HG03571 (cell line): ENCODE data around the gene SAP30.

Experiments used
- ATAC-seq: cut with Tn5 transposase; IDR thresholded peaks from one replicate; pipeline ENCODE4 v1.9.1; 2021; ENCODE audit not compliant: unreplicated experiment

Gene SAP30

GRCh38 chr4:173411106-173411693 lies 40.4 kb downstream of the SAP30 start:
- ATAC-seq: no peak

DNA sequence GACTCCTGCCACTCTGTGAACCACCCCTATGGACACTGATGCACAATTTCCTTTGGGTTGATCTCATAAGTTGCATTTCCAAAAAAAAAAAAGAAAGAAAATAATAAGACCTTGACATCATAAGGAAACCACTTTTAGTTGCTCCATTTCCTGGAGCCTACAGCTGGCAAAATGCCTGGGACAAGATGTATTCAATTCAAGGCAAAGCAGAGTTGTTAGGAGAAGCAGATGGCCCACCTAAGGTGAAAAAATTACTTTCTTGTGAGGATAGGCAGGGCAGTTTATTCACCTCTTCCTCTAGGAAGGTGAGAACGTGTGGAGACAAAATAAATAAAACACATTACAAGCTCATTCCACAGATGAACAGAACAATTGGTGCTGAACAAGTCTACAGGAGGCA lies 42.3 kb downstream of the SAP30 start:
- no peak for ATAC-seq

GRCh38 chr4:173414456-173414855 lies 43.7 kb downstream of the SAP30 start:
- ATAC-seq: no peak

- no peak for ATAC-seq
These were observed 44.3 kb downstream of the SAP30 start for GRCh38 chr4:173415092-173415491.

DNA sequence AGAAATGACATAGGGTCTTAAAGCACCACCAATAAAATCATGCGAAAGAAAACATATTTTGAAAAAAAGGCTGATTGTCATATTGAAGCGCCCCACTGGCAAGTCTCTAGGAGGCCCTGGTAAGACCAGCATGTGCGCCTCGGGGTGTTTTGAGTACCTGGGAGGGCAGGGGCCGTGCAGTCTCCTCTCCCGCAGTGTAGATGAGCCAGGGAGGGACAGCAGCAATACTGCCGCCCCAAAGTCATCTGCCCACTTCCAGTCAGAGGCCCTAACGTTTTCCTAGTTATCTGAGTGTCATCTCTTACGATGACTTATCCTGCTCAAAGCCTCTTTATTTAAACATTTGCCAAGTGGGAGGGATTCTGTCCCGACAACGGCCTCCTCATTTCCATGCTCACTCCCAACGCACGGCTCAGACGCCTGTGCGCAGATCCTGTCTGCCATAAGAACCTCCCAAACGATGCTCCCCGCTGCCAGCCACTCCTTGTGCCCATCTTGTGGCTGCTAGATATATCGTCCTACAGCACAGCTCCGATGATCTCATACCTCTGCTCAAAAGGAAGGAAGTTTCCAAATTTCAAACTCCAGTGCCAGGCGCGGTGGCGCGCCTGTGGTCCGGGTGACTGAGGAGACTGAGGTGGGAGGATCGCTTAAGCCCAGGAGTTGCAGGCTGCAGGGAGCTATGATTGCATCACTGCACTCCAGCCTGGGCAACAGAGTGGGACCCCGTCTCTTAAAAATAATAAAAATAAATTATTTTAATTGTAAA lies 45.3 kb downstream of the SAP30 start:
- ATAC-seq: no peak

DNA sequence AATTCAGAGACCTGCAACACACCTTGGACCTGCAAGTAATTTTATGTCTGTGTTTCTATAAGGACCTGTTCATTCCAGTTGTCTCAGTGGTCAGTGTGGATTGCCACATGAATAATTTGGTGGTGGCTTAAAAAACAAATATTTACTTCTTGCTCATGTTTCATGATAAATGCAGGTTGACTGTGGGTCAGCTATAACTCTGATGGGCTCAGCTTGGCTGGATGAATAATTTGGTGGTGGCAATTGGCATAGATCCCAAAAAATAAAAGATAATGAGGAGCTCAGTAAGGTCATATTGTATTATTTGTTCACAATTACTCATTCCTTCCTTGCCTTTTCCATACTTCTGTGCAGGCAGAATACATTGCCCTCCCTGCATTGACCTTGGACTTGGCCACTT lies 47.1 kb downstream of the SAP30 start:
- no peak for ATAC-seq

DNA sequence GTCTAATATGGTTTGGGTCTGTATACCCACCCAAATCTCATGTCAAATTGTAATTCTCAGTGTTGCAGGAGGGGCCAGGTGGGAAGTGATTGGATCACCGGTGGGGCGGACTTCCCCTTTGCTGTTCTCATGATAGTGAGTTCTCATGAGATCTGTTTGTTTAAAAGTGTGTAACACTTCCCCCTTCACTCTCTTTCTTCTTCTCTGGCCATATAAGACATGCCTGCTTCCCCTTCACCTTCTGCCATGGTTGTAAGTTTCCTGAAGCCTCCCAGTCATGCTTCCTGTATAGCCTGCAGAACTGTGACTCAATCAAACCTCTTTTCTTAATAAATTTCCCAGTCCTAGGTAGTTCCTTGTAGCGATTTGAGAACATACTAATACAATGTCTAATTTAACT lies 47.9 kb downstream of the SAP30 start:
- no peak for ATAC-seq

GRCh38 chr4:173420324-173420752 lies 49.6 kb downstream of the SAP30 start:
- ATAC-seq: peak; percentile 49

DNA sequence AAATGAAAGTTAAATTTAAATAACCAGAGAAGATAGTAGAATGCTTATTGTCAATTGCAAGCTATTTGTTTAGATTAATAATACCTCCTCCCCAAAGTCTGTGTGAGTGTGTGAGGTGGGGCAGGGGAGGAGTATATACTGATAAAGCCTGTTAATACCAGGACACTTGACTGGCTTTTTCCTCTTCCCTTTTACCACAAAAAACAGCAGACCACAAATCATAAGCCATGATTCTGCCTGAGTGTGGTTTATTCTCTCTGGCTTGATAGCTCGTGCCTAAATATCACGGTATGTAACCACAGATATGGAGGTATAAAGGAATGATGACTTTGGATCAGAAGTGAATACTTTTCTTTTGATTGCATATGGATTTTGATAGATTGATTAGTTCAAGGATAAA lies 50.0 kb downstream of the SAP30 start:
- ATAC-seq: no peak

DNA sequence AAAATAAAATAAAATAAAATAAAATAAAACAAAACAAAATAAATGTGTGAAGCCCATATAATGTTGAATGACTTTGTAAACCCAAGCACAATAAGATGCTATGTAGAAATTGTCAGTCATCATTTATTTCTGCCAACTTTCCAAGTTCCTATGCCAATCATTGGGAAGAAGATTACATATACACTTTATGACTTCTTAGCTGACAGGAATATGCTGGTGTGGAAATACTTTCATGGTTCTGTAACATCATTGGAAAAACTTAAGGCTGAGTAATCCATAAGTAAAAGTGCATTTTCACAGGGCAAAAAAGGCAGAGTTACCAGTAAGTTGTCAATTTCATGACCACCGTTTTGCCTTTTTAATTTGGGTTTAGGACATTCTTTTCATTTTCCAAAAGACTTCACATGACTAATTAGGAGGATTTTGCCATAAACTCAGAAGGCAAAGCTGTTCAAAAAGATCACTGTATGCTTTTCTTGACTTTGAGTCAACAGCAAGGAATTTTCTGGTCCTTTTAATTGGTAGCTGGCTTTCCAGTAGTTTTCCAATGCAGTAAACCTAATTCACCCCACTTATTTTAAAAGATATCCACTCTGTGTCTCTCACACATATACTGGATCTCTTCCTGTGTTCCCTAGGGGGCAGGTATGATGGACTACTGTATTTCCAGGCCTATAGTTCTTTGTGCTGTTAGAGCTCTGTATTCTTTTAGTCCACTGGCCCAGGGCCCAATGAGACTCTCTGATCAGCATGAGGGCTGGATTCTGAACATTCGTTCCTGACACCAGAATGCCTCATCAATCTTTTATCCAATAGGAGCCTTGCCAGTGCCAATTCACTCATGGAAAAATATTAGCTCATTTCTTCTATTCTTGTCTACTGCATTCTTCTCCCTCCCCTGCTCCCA lies 54.4 kb downstream of the SAP30 start:
- ATAC-seq: no peak

GRCh38 chr4:173426064-173426463 lies 55.3 kb downstream of the SAP30 start:
- no peak for ATAC-seq
